ENCODE measurements around the gene POTEB. TPM values are rescaled to one million over a fixed set of nuclear protein-coding genes. Genes with fewer than 3 reads are reported as not detected.
"Not testable (repeated sequence)": the region's sequence is repeated elsewhere in the genome, so short reads cannot be mapped to it uniquely, and the experiment has no call there.

POTEB gene
- not detected for total RNA-seq
- polyA plus RNA-seq: not detected
- long read RNA-seq, donor 1: 0 reads
- long read RNA-seq, donor 2: 0 reads
- long read RNA-seq, donor 3: 0 reads
- long read RNA-seq, donor 4: 0 reads
- long read RNA-seq, donor 5: 0 reads

DNA sequence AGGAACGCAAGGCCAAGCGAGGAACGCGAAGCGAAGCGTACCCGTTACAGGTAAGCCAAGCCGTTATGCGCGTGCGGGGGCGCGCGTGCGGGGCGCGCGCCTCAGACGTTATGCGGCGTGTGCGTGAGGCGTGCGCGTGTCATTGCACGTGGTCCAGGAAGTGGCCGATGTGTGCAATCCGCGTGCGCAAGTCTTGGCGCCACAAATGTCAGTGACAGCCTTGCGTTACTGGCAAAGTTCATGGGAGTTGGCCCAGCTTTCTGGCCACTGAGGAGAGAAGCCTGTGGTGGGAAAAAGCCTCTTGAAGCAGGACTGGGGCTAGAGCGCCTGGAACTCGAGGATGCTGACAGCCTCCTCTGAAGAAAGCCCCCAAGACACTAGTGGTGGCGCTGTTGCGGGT lies at the start of gene POTEB:
TSS of gene POTEB (minus strand) at position 101 of the 400 bp plus-strand sequence. CDS start 489 bp downstream, outside the sequence.
- DNase-seq; H3K27me3 ChIP-seq (ENCODE audit: control insufficient read depth in 3 of 3, insufficient read depth in 3 of 3, low read length in 2 of 3); H3K4me1 ChIP-seq (ENCODE audit: control insufficient read depth in 5 of 5, insufficient read depth in 5 of 5, low read length in 5 of 5); H3K27ac ChIP-seq (ENCODE audit: low read depth in 1 of 2, low read length in 1 of 2); H3K36me3 ChIP-seq (ENCODE audit: control insufficient read depth in 4 of 4, insufficient read depth in 4 of 4, low read length in 4 of 4); H3K9me3 ChIP-seq (ENCODE audit: control insufficient read depth in 4 of 4, insufficient read depth in 3 of 4, low read length in 3 of 4); H3K9ac ChIP-seq (ENCODE audit: insufficient read depth in 1 of 2, low read length in 2 of 2); ATAC-seq (ENCODE audit: insufficient read depth, low FRiP score); H3K4me3 ChIP-seq: not testable (repeated sequence)
- no CpG with 5 or more reads among the region's 36 CpGs for WGBS, 2 donors

DNA sequence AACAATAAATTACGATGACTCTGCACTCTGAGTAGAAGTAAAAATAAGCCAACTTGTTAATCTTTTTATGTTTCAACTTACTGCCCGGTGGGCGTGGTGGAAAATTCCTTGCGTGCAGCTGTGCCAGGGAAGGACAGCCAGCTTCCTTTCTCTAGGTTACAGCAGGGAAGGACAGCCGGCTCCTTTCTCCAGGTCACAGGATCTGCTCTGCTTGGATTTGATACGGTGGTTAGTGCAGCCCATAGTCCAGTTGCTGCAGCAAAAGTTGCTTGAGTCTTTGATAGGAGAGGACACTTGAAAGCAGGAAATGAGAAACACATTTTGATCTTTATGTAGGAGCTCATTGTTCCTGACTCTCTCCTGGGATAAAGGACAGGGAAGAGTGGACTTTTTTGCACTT lies 13.4 kb upstream of the POTEB start:
- H3K9me3 ChIP-seq (ENCODE audit: control insufficient read depth in 4 of 4, insufficient read depth in 3 of 4, low read length in 3 of 4); H3K27me3 ChIP-seq (ENCODE audit: control insufficient read depth in 3 of 3, insufficient read depth in 3 of 3, low read length in 2 of 3); H3K4me1 ChIP-seq (ENCODE audit: control insufficient read depth in 5 of 5, insufficient read depth in 5 of 5, low read length in 5 of 5); H3K9ac ChIP-seq (ENCODE audit: insufficient read depth in 1 of 2, low read length in 2 of 2); ATAC-seq (ENCODE audit: insufficient read depth, low FRiP score); H3K36me3 ChIP-seq (ENCODE audit: control insufficient read depth in 4 of 4, insufficient read depth in 4 of 4, low read length in 4 of 4); H3K4me3 ChIP-seq; H3K27ac ChIP-seq (ENCODE audit: low read depth in 1 of 2, low read length in 1 of 2); DNase-seq: not testable (repeated sequence)
- WGBS, 2 donors: 80% methylated on average over 1 of the region's 6 CpGs; no CpG with 5 or more reads in 1 of the 2 donors

GRCh38 chr15:21889542-21889941 lies 12.0 kb upstream of the POTEB start:
- not testable (repeated sequence) for H3K36me3 ChIP-seq (ENCODE audit: control insufficient read depth in 4 of 4, insufficient read depth in 4 of 4, low read length in 4 of 4); H3K4me1 ChIP-seq (ENCODE audit: control insufficient read depth in 5 of 5, insufficient read depth in 5 of 5, low read length in 5 of 5); H3K27ac ChIP-seq (ENCODE audit: low read depth in 1 of 2, low read length in 1 of 2); H3K27me3 ChIP-seq (ENCODE audit: control insufficient read depth in 3 of 3, insufficient read depth in 3 of 3, low read length in 2 of 3); DNase-seq; H3K4me3 ChIP-seq; H3K9ac ChIP-seq (ENCODE audit: insufficient read depth in 1 of 2, low read length in 2 of 2); H3K9me3 ChIP-seq (ENCODE audit: control insufficient read depth in 4 of 4, insufficient read depth in 3 of 4, low read length in 3 of 4); ATAC-seq (ENCODE audit: insufficient read depth, low FRiP score)
- WGBS, 2 donors: 45 to 61% methylated on average over 13 of the region's 47 CpGs

DNA sequence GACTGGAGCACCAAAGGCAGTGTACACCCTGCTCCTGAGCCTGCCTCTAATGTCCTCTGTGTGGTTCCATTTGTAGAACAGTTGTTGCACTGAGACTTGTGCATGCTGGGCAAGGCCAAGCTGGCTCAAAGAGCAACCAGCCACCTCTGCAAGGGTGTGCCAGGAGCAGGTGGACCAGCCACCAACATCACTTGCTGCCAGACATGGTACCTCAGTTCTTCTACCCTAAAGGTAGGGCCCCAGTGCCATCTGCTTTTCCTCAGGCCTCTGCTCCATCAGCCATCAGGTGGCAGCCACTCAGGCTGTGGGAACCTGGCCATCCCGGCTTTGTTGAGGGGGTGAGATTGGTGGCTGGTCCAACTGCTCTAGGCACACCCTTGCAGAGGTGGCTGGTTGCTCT lies 38.7 kb downstream of the POTEB start:
- not testable (repeated sequence) for H3K9me3 ChIP-seq (ENCODE audit: control insufficient read depth in 4 of 4, insufficient read depth in 3 of 4, low read length in 3 of 4); H3K4me1 ChIP-seq (ENCODE audit: control insufficient read depth in 5 of 5, insufficient read depth in 5 of 5, low read length in 5 of 5); H3K4me3 ChIP-seq; H3K9ac ChIP-seq (ENCODE audit: insufficient read depth in 1 of 2, low read length in 2 of 2); H3K27me3 ChIP-seq (ENCODE audit: control insufficient read depth in 3 of 3, insufficient read depth in 3 of 3, low read length in 2 of 3); H3K27ac ChIP-seq (ENCODE audit: low read depth in 1 of 2, low read length in 1 of 2); H3K36me3 ChIP-seq (ENCODE audit: control insufficient read depth in 4 of 4, insufficient read depth in 4 of 4, low read length in 4 of 4); DNase-seq; ATAC-seq (ENCODE audit: insufficient read depth, low FRiP score)
- WGBS, 2 donors: no CpG with 5 or more reads among the region's 1 CpG

Small RNA genes within 50 kb of the gene (small RNA-seq; reads per million reads assigned to genes)
- not detected for gene MIR3118-4 (ENCODE audit: low replicate concordance)
- gene RNU6-631P (ENCODE audit: low replicate concordance): not detected

Other genes with a start within 250 kb of the POTEB start
- gene OR4M2, start 202.8 kb upstream of the POTEB start, total RNA-seq: not detected
- gene OR4M2, start 202.8 kb upstream of the POTEB start, polyA plus RNA-seq: not detected

All from lung (tissue), 15 donors.